Mesenchymal stem cell (in vitro differentiated cells and primary cell): ENCODE data around the gene FOSL1.

Source experiments
- DNase-seq: peaks from one replicate; pipeline ENCODE4 v3.0.0-alpha.2; 2013
- H2AFZ ChIP-seq: one replicate; pipeline ENCODE4 v1.6.1; 2013; ENCODE audit warnings: low read depth, mild to moderate bottlenecking, control low read depth, inconsistent platforms, low read length, moderate library complexity
- H2AK5ac ChIP-seq: 2 replicates; pipeline ENCODE4 v1.6.1; 2013; ENCODE audit warnings: low read length, moderate library complexity, mild to moderate bottlenecking, inconsistent platforms; ENCODE audit not compliant: severe bottlenecking
- H2BK120ac ChIP-seq: one replicate; pipeline ENCODE4 v1.6.1; 2013; ENCODE audit warnings: low read depth, mild to moderate bottlenecking, inconsistent platforms, low read length, moderate library complexity
- H2BK12ac ChIP-seq, 2 experiments: one replicate each; pipeline ENCODE4 v1.6.1; 2013; ENCODE audit warnings: inconsistent platforms in 2 of 2, low read length in 2 of 2, mild to moderate bottlenecking in 2 of 2, moderate library complexity in 2 of 2, control low read depth in 1 of 2
- H2BK15ac ChIP-seq: one replicate; pipeline ENCODE4 v1.6.1; 2013; ENCODE audit warnings: mild to moderate bottlenecking, low read depth, inconsistent platforms; ENCODE audit not compliant: poor library complexity, severe bottlenecking
- H2BK5ac ChIP-seq: 2 replicates; pipeline ENCODE4 v1.6.1; 2013; ENCODE audit warnings: low read depth, mild to moderate bottlenecking, low read length, control low read depth, inconsistent platforms; ENCODE audit not compliant: poor library complexity, severe bottlenecking
- H3K14ac ChIP-seq, 2 experiments: one replicate each; pipeline ENCODE4 v1.6.1; 2013; ENCODE audit warnings: inconsistent platforms in 2 of 2, low read length in 2 of 2, control low read depth in 1 of 2, mild to moderate bottlenecking in 1 of 2, moderate library complexity in 1 of 2
- H3K18ac ChIP-seq, 2 experiments: one replicate each; pipeline ENCODE4 v1.6.1; 2013; ENCODE audit warnings: inconsistent platforms in 2 of 2, low read length in 2 of 2, control low read depth in 1 of 2, low read depth in 1 of 2, mild to moderate bottlenecking in 1 of 2
- H3K23ac ChIP-seq, 2 experiments: one replicate each; pipeline ENCODE4 v1.6.1; 2013; ENCODE audit warnings: inconsistent platforms in 2 of 2, low read length in 2 of 2, mild to moderate bottlenecking in 2 of 2, moderate library complexity in 2 of 2, control low read depth in 1 of 2
- H3K27ac ChIP-seq: 2 replicates; pipeline ENCODE4 v1.5.1; 2013; ENCODE audit warnings: mild to moderate bottlenecking, moderate library complexity, low read length, control low read depth, inconsistent platforms; ENCODE audit not compliant: poor library complexity, severe bottlenecking
- H3K27me3 ChIP-seq, 2 experiments: 2 replicates each; pipeline versions ENCODE4 v1.6.1 to v1.7.0; 2013; ENCODE audit warnings: low read length in 2 of 2, mild to moderate bottlenecking in 2 of 2, moderate library complexity in 2 of 2, control low read depth in 1 of 2, inconsistent platforms in 1 of 2; ENCODE audit not compliant: control insufficient read depth in 1 of 2, insufficient read depth in 1 of 2
- H3K36me3 ChIP-seq, 2 experiments: 2 replicates each; pipeline versions ENCODE4 v1.6.1 to v1.7.0; 2013; ENCODE audit warnings: low read length in 2 of 2, control low read depth in 1 of 2, inconsistent platforms in 1 of 2, low read depth in 1 of 2, mild to moderate bottlenecking in 1 of 2; ENCODE audit not compliant: insufficient read depth in 2 of 2, control insufficient read depth in 1 of 2
- H3K4ac ChIP-seq, 2 experiments: one replicate each; pipeline ENCODE4 v1.6.1; 2013; ENCODE audit warnings: inconsistent platforms in 2 of 2, low read length in 2 of 2, mild to moderate bottlenecking in 2 of 2, moderate library complexity in 2 of 2, control low read depth in 1 of 2, low read depth in 1 of 2
- H3K4me1 ChIP-seq: 2 replicates; pipeline ENCODE4 v1.6.1; 2013; ENCODE audit warnings: low read depth, low read length, control low read depth; ENCODE audit not compliant: control insufficient read depth, insufficient read depth
- H3K4me2 ChIP-seq: 2 replicates; pipeline ENCODE4 v1.6.1; 2013; ENCODE audit warnings: low read length, mild to moderate bottlenecking, inconsistent platforms; ENCODE audit not compliant: poor library complexity, severe bottlenecking
- H3K4me3 ChIP-seq, 2 experiments: 2 replicates each; pipeline versions ENCODE4 v1.5.1 to v1.7.0; 2013; ENCODE audit warnings: low read length in 2 of 2, mild to moderate bottlenecking in 2 of 2, control low read depth in 1 of 2, low read depth in 1 of 2; ENCODE audit not compliant: insufficient read depth in 1 of 2
- H3K79me1 ChIP-seq: replicated peaks from 2 replicates; pipeline ENCODE4 v1.6.1; 2013; ENCODE audit warnings: mild to moderate bottlenecking, control low read depth, low read length, inconsistent platforms; ENCODE audit not compliant: poor library complexity, severe bottlenecking
- H3K9ac ChIP-seq: 2 replicates; pipeline ENCODE4 v1.7.0; 2013; ENCODE audit warnings: mild to moderate bottlenecking, low read length, moderate library complexity
- H3K9me3 ChIP-seq: 2 replicates; pipeline ENCODE4 v1.7.0; 2013; ENCODE audit warnings: mild to moderate bottlenecking, low read length; ENCODE audit not compliant: control insufficient read depth
- H4K8ac ChIP-seq: one replicate; pipeline ENCODE4 v1.6.1; 2013; ENCODE audit warnings: inconsistent platforms, mild to moderate bottlenecking, low read length, moderate library complexity
- H4K91ac ChIP-seq: one replicate; pipeline ENCODE4 v1.6.1; 2013; ENCODE audit warnings: mild to moderate bottlenecking, low read length, inconsistent platforms
- WGBS: methylation state at CpG from one replicate; pipeline ENCODE4 v1.1.7; 2013; ENCODE audit warnings: mixed read lengths; 5-methylcytosine and 5-hydroxymethylcytosine counted together

The FOSL1 gene

GRCh38 chr11:65932558-65932919, 32.4 kb upstream of the FOSL1 start:
- Histone ChIP-seq H3K14ac (no peak overlapping the region), H2AFZ (no peak overlapping the region)
- WGBS, result 63% methylated on average over 9 of the region's 9 CpGs

GRCh38 chr11:65931773-65932557, 31.8 kb upstream of the FOSL1 start:
- H2BK120ac ChIP-seq, result no peak overlapping the region
- no peak overlapping the region for H3K4me2 ChIP-seq
- H2AK5ac ChIP-seq, result no peak overlapping the region
- no peak overlapping the region for H2BK12ac ChIP-seq
- H4K91ac ChIP-seq, result no peak overlapping the region
- no peak for DNase-seq
- no peak overlapping the region for H3K27ac ChIP-seq
- no peak overlapping the region for H3K4ac ChIP-seq
- H2BK5ac ChIP-seq, result no peak overlapping the region
- no peak overlapping the region for H3K14ac ChIP-seq
- H3K4me3 ChIP-seq, result no peak overlapping the region
- no peak overlapping the region for H4K8ac ChIP-seq
- WGBS, result 90% methylated on average over 12 of the region's 13 CpGs
- no peak overlapping the region for H2BK15ac ChIP-seq
- H3K27me3 ChIP-seq, result no peaks in the 10 kb centered on the region
- H3K36me3 ChIP-seq, result peaks cover 0 to 3% of the 10 kb centered on the region in 2 experiments
- H3K9me3 ChIP-seq, result no peaks in the 10 kb centered on the region
- H3K23ac ChIP-seq, result peak overlapping the region in 1 of 2 experiments; percentile 26
- no peaks in the 10 kb centered on the region for H3K79me1 ChIP-seq
- H3K18ac ChIP-seq, result no peak overlapping the region
- H3K4me1 ChIP-seq, result no peaks in the 10 kb centered on the region
- no peak overlapping the region for H3K9ac ChIP-seq
- H2AFZ ChIP-seq, result no peak overlapping the region

More at GRCh38 chr11:65932558-65932919, 32.4 kb upstream of the FOSL1 start:
- Histone ChIP-seq H2BK120ac (no peak overlapping the region), H2BK12ac (no peak overlapping the region), H3K4me2 (no peak overlapping the region), H4K8ac (no peak overlapping the region), H3K36me3 (no peaks in the 10 kb centered on the region), H3K23ac (no peak overlapping the region), H3K27me3 (no peaks in the 10 kb centered on the region), H3K18ac (no peak overlapping the region), H3K4ac (no peak overlapping the region), H3K4me3 (no peak overlapping the region), H4K91ac (no peak overlapping the region), H3K79me1 (no peaks in the 10 kb centered on the region), H3K27ac (no peak overlapping the region), H3K9me3 (no peaks in the 10 kb centered on the region), H2BK5ac (no peak overlapping the region), H3K9ac (no peak overlapping the region), H2AK5ac (no peak overlapping the region), H2BK15ac (no peak overlapping the region), H3K4me1 (no peaks in the 10 kb centered on the region)
- no peak for DNase-seq

- H3K4ac ChIP-seq, result no peak overlapping the region
- no peak overlapping the region for H4K8ac ChIP-seq
- no peak overlapping the region for H3K23ac ChIP-seq
- H3K14ac ChIP-seq, result no peak overlapping the region
- H3K9ac ChIP-seq, result no peak overlapping the region
- no peak overlapping the region for H2BK15ac ChIP-seq
- H2BK120ac ChIP-seq, result no peak overlapping the region
- WGBS, result 94% methylated on average over 6 of the region's 6 CpGs
- H3K27me3 ChIP-seq, result no peaks in the 10 kb centered on the region
- no peak overlapping the region for H2BK12ac ChIP-seq
- no peak overlapping the region for H3K18ac ChIP-seq
- H2AK5ac ChIP-seq, result no peak overlapping the region
- H3K36me3 ChIP-seq, result peaks cover 11 to 19% of the 10 kb centered on the region in 2 experiments
- no peaks in the 10 kb centered on the region for H3K4me1 ChIP-seq
- no peak overlapping the region for H2AFZ ChIP-seq
- H3K4me2 ChIP-seq, result no peak overlapping the region
- peaks cover 6% of the 10 kb centered on the region for H3K79me1 ChIP-seq
- no peak overlapping the region for H3K4me3 ChIP-seq
- H3K27ac ChIP-seq, result no peak overlapping the region
- H3K9me3 ChIP-seq, result no peaks in the 10 kb centered on the region
- no peak overlapping the region for H4K91ac ChIP-seq
- DNase-seq, result no peak
- no peak overlapping the region for H2BK5ac ChIP-seq
Observed at GRCh38 chr11:65928667-65929066, 28.5 kb upstream of the FOSL1 start.

GRCh38 chr11:65927904-65928397, 27.8 kb upstream of the FOSL1 start:
- Histone ChIP-seq H3K23ac (no peak overlapping the region), H3K4me1 (no peaks in the 10 kb centered on the region), H3K18ac (no peak overlapping the region), H2BK120ac (no peak overlapping the region), H2BK15ac (no peak overlapping the region), H4K91ac (peak overlapping the region; percentile 11), H2BK12ac (no peak overlapping the region), H2AK5ac (no peak overlapping the region), H3K9ac (peak overlapping the region; percentile 29), H3K4me2 (no peak overlapping the region), H3K14ac (no peak overlapping the region), H3K36me3 (peaks cover 13 to 25% of the 10 kb centered on the region in 2 experiments), H2BK5ac (no peak overlapping the region), H3K9me3 (no peaks in the 10 kb centered on the region), H3K79me1 (peaks cover 6% of the 10 kb centered on the region), H3K4me3 (no peak overlapping the region), H3K4ac (no peak overlapping the region), H2AFZ (no peak overlapping the region), H3K27me3 (no peaks in the 10 kb centered on the region), H4K8ac (no peak overlapping the region), H3K27ac (no peak overlapping the region)
- WGBS, result 85% methylated on average over 8 of the region's 9 CpGs
- DNase-seq, result peak; percentile 44
